PC-3 (cell line): ENCODE measurements around the gene CHAF1A. TPM values are rescaled to one million over a fixed set of nuclear protein-coding genes. Genes with fewer than 3 reads are reported as not detected.

Experiments
- ATAC-seq: fragments of 200-7000 bp; cut with Tn5 transposase; 2 replicates; pipeline ENCODE4 v1.9.1; 2020; ENCODE audit warnings: mild to moderate bottlenecking, moderate library complexity
- BruUV-seq: library from RNA; stranded (reverse); fragments of 400-500 nt; replicated peaks from 2 replicates; lab custom pipeline; 2021; lab: Mats Ljungman, UMichigan
- CTCF ChIA-PET: fragments of 300-600 bp; sonication (Branson Sonifier 250); formaldehyde crosslinking; loops from one replicate; lab custom pipeline; 2022; ENCODE audit warnings: antibody characterized with exemption; lab: Charles Lee
- POLR2A ChIA-PET: fragments of 300-600 bp; sonication (Branson Sonifier 250); formaldehyde crosslinking; loops from one replicate; lab custom pipeline; 2022; ENCODE audit warnings: antibody characterized with exemption; ENCODE audit not compliant: unreplicated experiment; lab: Charles Lee
- DNase-seq: peaks from one replicate; pipeline ENCODE4 v3.0.0-alpha.2; 2015
- H2AFZ ChIP-seq: fragments of 300-600 bp; sonication (generic); 2 replicates; pipeline ENCODE4 v1.6.0; 2016; ENCODE audit warnings: antibody characterized with exemption, low read length
- H3F3A ChIP-seq: fragments of 300-600 bp; sonication (generic); one replicate; pipeline ENCODE4 v1.6.0; 2017; ENCODE audit warnings: antibody characterized with exemption, low read length, control low read depth, mild to moderate bottlenecking; ENCODE audit not compliant: unreplicated experiment
- H3K27ac ChIP-seq: fragments of 300-600 bp; sonication (generic); 2 replicates; pipeline ENCODE4 v1.5.1; 2016; ENCODE audit warnings: mild to moderate bottlenecking, low read length
- H3K27me3 ChIP-seq: fragments of 300-600 bp; sonication (generic); 2 replicates; pipeline ENCODE4 v1.6.1; 2016; ENCODE audit warnings: low read length, mixed read lengths
- H3K36me3 ChIP-seq: fragments of 300-600 bp; sonication (generic); 2 replicates; pipeline ENCODE4 v1.6.1; 2016; ENCODE audit warnings: low read depth, mixed run types, low read length, mixed read lengths
- H3K4me1 ChIP-seq: fragments of 300-600 bp; sonication (generic); 2 replicates; pipeline ENCODE4 v1.5.1; 2016; ENCODE audit warnings: low read length; ENCODE audit not compliant: insufficient read depth
- H3K4me2 ChIP-seq: fragments of 300-600 bp; sonication (generic); 2 replicates; pipeline ENCODE4 v1.6.0; 2016; ENCODE audit warnings: low read length
- H3K4me3 ChIP-seq: fragments of 300-600 bp; sonication (generic); 2 replicates; pipeline ENCODE4 v1.5.1; 2016; ENCODE audit warnings: mild to moderate bottlenecking, low read length, mixed read lengths
- H3K79me2 ChIP-seq: fragments of 300-600 bp; sonication (generic); 2 replicates; pipeline ENCODE4 v1.6.1; 2017; ENCODE audit warnings: low read length, mixed read lengths
- H3K9ac ChIP-seq: fragments of 300-600 bp; sonication (generic); 2 replicates; pipeline ENCODE4 v1.6.0; 2016; ENCODE audit warnings: mild to moderate bottlenecking, low read length
- H3K9me2 ChIP-seq: fragments of 300-600 bp; sonication (generic); replicated peaks from 2 replicates; pipeline ENCODE4 v1.6.1; 2016; ENCODE audit warnings: mixed run types, low read length, mixed read lengths
- H3K9me3 ChIP-seq: fragments of 300-600 bp; sonication (generic); 2 replicates; pipeline ENCODE4 v1.6.1; 2016; ENCODE audit warnings: low read length, mixed read lengths
- H4K20me1 ChIP-seq: fragments of 300-600 bp; sonication (generic); 2 replicates; pipeline ENCODE4 v1.6.1; 2016; ENCODE audit warnings: low read length, mixed read lengths
- EZH2 ChIP-seq: fragments of 300-600 bp; sonication (generic); IDR thresholded peaks from one replicate; pipeline ENCODE4 v1.6.1; 2017; ENCODE audit warnings: antibody characterized with exemption, mild to moderate bottlenecking, low read length; ENCODE audit not compliant: unreplicated experiment
- EZH2phosphoT487 ChIP-seq: fragments of 300-600 bp; sonication (generic); IDR thresholded peaks from 2 replicates; pipeline ENCODE4 v1.6.1; 2018; ENCODE audit warnings: mild to moderate bottlenecking, antibody characterized with exemption, low read length, borderline replicate concordance
- intact Hi-C: fragments of 100-400 bp; cut with micrococcal nuclease; formaldehyde crosslinking; loops from 2 replicates; pipeline ENCODE4 v1.9.0; 2023
- total RNA-seq: library from RNA; depleted of rRNA; stranded (reverse); fragments of >200 nt; gene quantifications from 2 replicates; pipeline ENCODE4 v1.2.3, GENCODE V29; 2014
- TF ChIP-seq, protein P1 (sequence below): fragments of 300-600 bp; sonication (generic); conservative IDR thresholded peaks from 2 replicates; pipeline ENCODE4 v1.5.1; 2017; ENCODE audit warnings: antibody characterized with exemption, low read depth, mild to moderate bottlenecking, low read length

CHAF1A gene
- total RNA-seq, 1 experiment from 2014 or later = 48.9 TPM

- no peak overlapping the region for H3K27ac ChIP-seq
- H3K9ac ChIP-seq = no peak overlapping the region
- POLR2A ChIA-PET = no interaction called here
- peaks cover 9% of the 10 kb centered on the region; the same call in 1 of the 2 replicates for H4K20me1 ChIP-seq
- no peaks in the 10 kb centered on the region for H3F3A ChIP-seq
- no TSS peak for BruUV-seq
- H2AFZ ChIP-seq = no peak overlapping the region
- H3K9me2 ChIP-seq = no peaks in the 10 kb centered on the region
- H3K4me3 ChIP-seq = no peak overlapping the region
- peaks cover 96% of the 10 kb centered on the region for H3K79me2 ChIP-seq
- H3K27me3 ChIP-seq = no peaks in the 10 kb centered on the region
- peaks cover 3% of the 10 kb centered on the region; the same call in 1 of the 2 replicates for H3K36me3 ChIP-seq
- peaks cover 16% of the 10 kb centered on the region for H3K4me1 ChIP-seq
- DNase-seq = no peak
- H3K9me3 ChIP-seq = no peaks in the 10 kb centered on the region
- no peak for ATAC-seq
- CTCF ChIA-PET = no interaction called here
- TF ChIP-seq EZH2 (no peak), EZH2phosphoT487 (no peak)
- TF ChIP-seq, protein P1, sequence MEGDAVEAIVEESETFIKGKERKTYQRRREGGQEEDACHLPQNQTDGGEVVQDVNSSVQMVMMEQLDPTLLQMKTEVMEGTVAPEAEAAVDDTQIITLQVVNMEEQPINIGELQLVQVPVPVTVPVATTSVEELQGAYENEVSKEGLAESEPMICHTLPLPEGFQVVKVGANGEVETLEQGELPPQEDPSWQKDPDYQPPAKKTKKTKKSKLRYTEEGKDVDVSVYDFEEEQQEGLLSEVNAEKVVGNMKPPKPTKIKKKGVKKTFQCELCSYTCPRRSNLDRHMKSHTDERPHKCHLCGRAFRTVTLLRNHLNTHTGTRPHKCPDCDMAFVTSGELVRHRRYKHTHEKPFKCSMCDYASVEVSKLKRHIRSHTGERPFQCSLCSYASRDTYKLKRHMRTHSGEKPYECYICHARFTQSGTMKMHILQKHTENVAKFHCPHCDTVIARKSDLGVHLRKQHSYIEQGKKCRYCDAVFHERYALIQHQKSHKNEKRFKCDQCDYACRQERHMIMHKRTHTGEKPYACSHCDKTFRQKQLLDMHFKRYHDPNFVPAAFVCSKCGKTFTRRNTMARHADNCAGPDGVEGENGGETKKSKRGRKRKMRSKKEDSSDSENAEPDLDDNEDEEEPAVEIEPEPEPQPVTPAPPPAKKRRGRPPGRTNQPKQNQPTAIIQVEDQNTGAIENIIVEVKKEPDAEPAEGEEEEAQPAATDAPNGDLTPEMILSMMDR = no peak
- H3K4me2 ChIP-seq = no peak overlapping the region
- intact Hi-C loops = no loop called here
Observed at GRCh38 chr19:4391701-4392483, 10.5 kb upstream of the CHAF1A start.

DNA sequence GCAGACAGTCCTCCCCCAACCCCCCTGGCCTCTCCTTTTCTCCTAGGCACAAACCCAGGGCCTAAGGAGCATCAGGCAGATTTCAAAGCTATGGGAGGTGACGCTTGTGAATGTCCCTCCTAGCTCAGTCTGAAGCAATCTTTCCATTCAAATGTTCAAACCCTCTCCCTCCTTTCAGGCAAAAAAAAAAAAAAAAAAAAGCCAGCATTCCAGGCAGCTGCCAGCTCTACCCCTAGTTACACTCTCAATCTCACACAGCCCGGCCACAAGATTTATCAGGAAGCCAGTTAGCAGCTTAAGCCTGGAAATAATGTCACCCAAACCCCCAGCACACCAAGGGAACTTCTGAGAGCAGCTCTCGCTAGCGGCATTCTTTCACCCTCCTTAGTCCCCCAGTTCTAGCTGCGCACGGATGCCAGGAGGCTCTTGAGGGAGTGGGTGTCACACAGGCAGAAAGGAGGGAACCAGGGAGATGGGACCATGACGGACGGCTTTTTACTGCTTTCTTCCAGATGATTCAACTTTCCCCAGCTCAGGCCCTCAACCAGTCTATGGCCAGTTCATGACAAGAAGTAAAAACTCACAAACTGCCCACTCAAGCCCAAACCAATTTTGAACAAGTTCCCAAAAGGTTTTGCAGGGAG, 8.4 kb upstream of the CHAF1A start:
- no peaks in the 10 kb centered on the region for H3K9me3 ChIP-seq
- H3F3A ChIP-seq = no peaks in the 10 kb centered on the region
- DNase-seq (no peak), ATAC-seq (no peak)
- CTCF ChIA-PET = interaction anchor here (0.6 to 0.7 kb wide), 3 partner anchors 19 to 1089 kb away, joined by 4 to 17 read pairs (median 6); no protein-coding TSS in a partner anchor
- peaks cover 11% of the 10 kb centered on the region for H3K4me1 ChIP-seq
- H3K36me3 ChIP-seq = peaks cover 4% of the 10 kb centered on the region; the same call in 1 of the 2 replicates
- no TSS peak for BruUV-seq
- TF ChIP-seq, protein P1 = no peak
- TF ChIP-seq EZH2phosphoT487 (no peak), EZH2 (no peak)
- no peak overlapping the region for H3K27ac ChIP-seq
- POLR2A ChIA-PET = interaction anchor here (0.6 kb wide), 1 partner anchor 53 kb away, joined by 14 read pairs; no protein-coding TSS in a partner anchor
- H4K20me1 ChIP-seq = peaks cover 14% of the 10 kb centered on the region; the same call in 1 of the 2 replicates
- H3K9ac ChIP-seq = no peak overlapping the region
- no peak overlapping the region for H2AFZ ChIP-seq
- no peak overlapping the region for H3K4me3 ChIP-seq
- H3K79me2 ChIP-seq = peaks cover 97% of the 10 kb centered on the region
- no peaks in the 10 kb centered on the region for H3K9me2 ChIP-seq
- H3K27me3 ChIP-seq = no peaks in the 10 kb centered on the region
- intact Hi-C loops = no loop called here
- no peak overlapping the region for H3K4me2 ChIP-seq
